H9 (cell line): ENCODE data around the gene ARHGEF16. TPM values are rescaled to one million over a fixed set of nuclear protein-coding genes. Genes with fewer than 3 reads are reported as not detected.

Experiments
- DNase-seq: peaks from one replicate; pipeline ENCODE4 v3.0.0-alpha.2; 2017
- H2AFZ ChIP-seq: one replicate; pipeline ENCODE4 v1.6.1; 2013; ENCODE audit warnings: mild to moderate bottlenecking, low read length, control low read depth, moderate library complexity
- H2AK5ac ChIP-seq: 2 replicates; pipeline ENCODE4 v1.6.1; 2013; ENCODE audit warnings: low read length, control low read depth, mixed read lengths; ENCODE audit not compliant: insufficient read length
- H2BK120ac ChIP-seq: one replicate; pipeline ENCODE4 v1.6.1; 2013; ENCODE audit warnings: low read depth, mild to moderate bottlenecking, low read length, control low read depth, inconsistent platforms; ENCODE audit not compliant: poor library complexity, severe bottlenecking
- H2BK12ac ChIP-seq: 2 replicates; pipeline ENCODE4 v1.6.1; 2013; ENCODE audit warnings: low read length, control low read depth, mixed read lengths, low read depth; ENCODE audit not compliant: insufficient read length
- H2BK15ac ChIP-seq: 2 replicates; pipeline ENCODE4 v1.6.1; 2013; ENCODE audit warnings: low read depth, low read length, control low read depth
- H2BK20ac ChIP-seq: one replicate; pipeline ENCODE4 v1.6.1; 2013; ENCODE audit warnings: low read depth, mild to moderate bottlenecking, low read length, control low read depth, inconsistent platforms; ENCODE audit not compliant: poor library complexity, severe bottlenecking
- H2BK5ac ChIP-seq: 2 replicates; pipeline ENCODE4 v1.6.1; 2013; ENCODE audit warnings: low read length, control low read depth, mixed read lengths; ENCODE audit not compliant: insufficient read length
- H3K14ac ChIP-seq: 2 replicates; pipeline ENCODE4 v1.6.1; 2013; ENCODE audit warnings: low read length, control low read depth; ENCODE audit not compliant: insufficient read depth
- H3K18ac ChIP-seq: 2 replicates; pipeline ENCODE4 v1.6.1; 2013; ENCODE audit warnings: low read depth, mild to moderate bottlenecking, mixed read lengths, low read length, control low read depth; ENCODE audit not compliant: insufficient read length
- H3K23ac ChIP-seq: 2 replicates; pipeline ENCODE4 v1.6.1; 2013; ENCODE audit warnings: low read length, control low read depth, mixed read lengths, low read depth; ENCODE audit not compliant: insufficient read length
- H3K23me2 ChIP-seq: 2 replicates; pipeline ENCODE4 v1.6.1; 2013; ENCODE audit warnings: low read depth, mild to moderate bottlenecking, mixed read lengths, low read length, control low read depth; ENCODE audit not compliant: insufficient read length, poor library complexity, severe bottlenecking
- H3K27ac ChIP-seq: 2 replicates; pipeline ENCODE4 v1.5.1; 2013; ENCODE audit warnings: low read length, control low read depth, mixed read lengths, low read depth; ENCODE audit not compliant: insufficient read length
- H3K27me3 ChIP-seq: 2 replicates; pipeline ENCODE4 v1.6.1; 2013; ENCODE audit warnings: low read length, control low read depth, inconsistent platforms; ENCODE audit not compliant: insufficient read depth
- H3K4ac ChIP-seq: 2 replicates; pipeline ENCODE4 v1.6.1; 2013; ENCODE audit warnings: low read depth, mild to moderate bottlenecking, control low read depth, inconsistent platforms, low read length, moderate library complexity
- H3K4me1 ChIP-seq: 2 replicates; pipeline ENCODE4 v1.6.1; 2013; ENCODE audit warnings: low read length, control low read depth, inconsistent platforms; ENCODE audit not compliant: insufficient read depth
- H3K4me2 ChIP-seq: 2 replicates; pipeline ENCODE4 v1.6.1; 2013; ENCODE audit warnings: low read length, control low read depth, mixed read lengths; ENCODE audit not compliant: insufficient read length, insufficient read depth
- H3K56ac ChIP-seq: 2 replicates; pipeline ENCODE4 v1.6.1; 2013; ENCODE audit warnings: low read depth, mild to moderate bottlenecking, mixed read lengths, low read length, control low read depth; ENCODE audit not compliant: insufficient read length
- H3K79me1 ChIP-seq: 2 replicates; pipeline ENCODE4 v1.6.1; 2013; ENCODE audit warnings: low read depth, mild to moderate bottlenecking, moderate library complexity, low read length, control low read depth, inconsistent platforms; ENCODE audit not compliant: insufficient read depth, poor library complexity, severe bottlenecking
- H3K79me2 ChIP-seq: 2 replicates; pipeline ENCODE4 v1.6.1; 2013; ENCODE audit warnings: low read length, control low read depth, inconsistent platforms; ENCODE audit not compliant: insufficient read depth
- H3K9ac ChIP-seq: 2 replicates; pipeline ENCODE4 v1.6.1; 2013; ENCODE audit warnings: low read length, control low read depth, mixed read lengths; ENCODE audit not compliant: insufficient read length; ENCODE audit errors: extremely low read depth
- H3K9me3 ChIP-seq: one replicate; pipeline ENCODE4 v1.6.1; 2013; ENCODE audit warnings: low read depth, low read length, inconsistent platforms; ENCODE audit not compliant: control insufficient read depth
- H3T11ph ChIP-seq: one replicate; pipeline ENCODE4 v1.6.1; 2013; ENCODE audit warnings: mild to moderate bottlenecking, low read length, control low read depth, inconsistent platforms
- H4K20me1 ChIP-seq: one replicate; pipeline ENCODE4 v1.6.1; 2013; ENCODE audit not compliant: control insufficient read depth, insufficient read length, insufficient read depth
- H4K5ac ChIP-seq: 2 replicates; pipeline ENCODE4 v1.6.1; 2013; ENCODE audit warnings: low read depth, mild to moderate bottlenecking, mixed read lengths, low read length, control low read depth; ENCODE audit not compliant: insufficient read length
- H4K8ac ChIP-seq: replicated peaks from 2 replicates; pipeline ENCODE4 v1.6.1; 2013; ENCODE audit warnings: low read length, control low read depth, mixed read lengths, low read depth; ENCODE audit not compliant: insufficient read length
- H4K91ac ChIP-seq: 2 replicates; pipeline ENCODE4 v1.6.1; 2013; ENCODE audit warnings: low read depth, mild to moderate bottlenecking, moderate library complexity, mixed read lengths, low read length, control low read depth; ENCODE audit not compliant: insufficient read length
- H3K27ac Mint-ChIP-seq, 3 experiments: 2 replicates in 2 of 3; 3 replicates in 1 of 3; pipeline ENCODE4 v1.8.0; 2020 to 2021; ENCODE audit warnings: mixed read lengths in 3 of 3, mild to moderate bottlenecking in 1 of 3, moderate library complexity in 1 of 3
- H3K27me3 Mint-ChIP-seq: 2 replicates; pipeline ENCODE4 v1.8.0; 2021; ENCODE audit warnings: low read depth, mild to moderate bottlenecking, moderate library complexity, mixed read lengths
- H3K36me3 Mint-ChIP-seq, 3 experiments: 2 replicates in 2 of 3; 3 replicates in 1 of 3; pipeline ENCODE4 v1.8.0; 2020 to 2021; ENCODE audit warnings: low read depth in 3 of 3, mixed read lengths in 3 of 3; ENCODE audit not compliant: insufficient read depth in 1 of 3
- H3K4me1 Mint-ChIP-seq, 2 experiments: 2 replicates each; pipeline ENCODE4 v1.8.0; 2020; ENCODE audit warnings: mixed read lengths in 2 of 2
- H3K4me3 Mint-ChIP-seq, 2 experiments: 2 replicates in 1 of 2; 3 replicates in 1 of 2; pipeline ENCODE4 v1.8.0; 2020 to 2021; ENCODE audit warnings: mild to moderate bottlenecking in 2 of 2, mixed read lengths in 2 of 2, moderate library complexity in 1 of 2
- H3K9me3 Mint-ChIP-seq, 2 experiments: 2 replicates in 1 of 2; 3 replicates in 1 of 2; pipeline ENCODE4 v1.8.0; 2020; ENCODE audit warnings: mild to moderate bottlenecking in 2 of 2, mixed read lengths in 2 of 2, moderate library complexity in 1 of 2
- WGBS: extraction: QIAGEN DNeasy Blood & Tissue Kit; methylation state at CpG from one replicate; pipeline ENCODE4 v1.1.7; 2013; ENCODE audit warnings: missing lambda C conversion rate, low lambda C conversion rate, mixed read lengths; ENCODE audit not compliant: insufficient read length; ENCODE audit errors: extremely low coverage; 5-methylcytosine and 5-hydroxymethylcytosine counted together
- total RNA-seq: library from RNA; stranded (reverse); gene quantifications from 2 replicates; pipeline ENCODE4 v1.2.1, GENCODE V29; 2021
- TF ChIP-seq, protein P1 (sequence below): fragments of 200-600 bp; sonication (generic); conservative IDR thresholded peaks from 3 replicates; pipeline ENCODE4 v1.8.0; 2021; ENCODE audit warnings: antibody characterized with exemption, mild to moderate bottlenecking

The ARHGEF16 gene
- total RNA-seq, 1 experiment from 2014 or later, result 48.5 TPM

DNA sequence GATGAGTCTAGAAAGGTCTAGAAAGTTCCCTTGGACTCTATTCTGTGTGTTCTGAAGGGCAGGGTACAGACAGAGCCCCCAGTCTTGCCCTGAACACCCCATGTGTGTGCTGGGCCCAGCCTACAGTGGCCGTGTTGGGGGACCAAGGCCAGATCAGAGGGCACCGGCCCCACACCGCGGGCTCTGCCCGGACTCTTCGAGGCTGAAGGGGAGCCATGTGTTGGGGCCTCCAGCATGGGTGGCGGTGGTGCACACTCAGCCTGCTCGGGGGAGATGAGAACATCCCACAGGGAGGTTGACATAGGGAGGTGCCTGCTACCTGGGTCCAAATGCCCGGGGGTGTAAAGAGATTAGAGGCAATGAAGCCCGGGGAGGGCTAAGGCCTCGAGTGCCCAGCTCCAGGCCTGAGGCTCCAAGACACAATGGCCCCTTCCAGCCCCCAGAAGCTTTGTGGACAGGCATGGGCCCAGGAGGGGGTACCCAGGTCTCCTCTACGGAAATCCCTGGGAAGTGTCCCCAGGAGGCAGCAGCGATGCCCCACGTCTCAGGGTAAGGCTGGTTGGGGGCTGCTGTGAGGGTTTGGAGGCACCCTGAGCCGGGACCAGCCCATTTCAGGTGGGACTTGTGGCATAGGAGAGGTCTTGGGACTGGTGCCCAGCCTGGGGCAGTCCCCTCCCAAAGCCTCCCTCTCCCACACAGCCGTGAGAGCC, 12.1 kb downstream of the ARHGEF16 start:
- Mint-ChIP-seq H3K36me3 (peaks cover 0 to 27% (median 7%) of the 10 kb centered on the region in 3 experiments; a peak in 5 of 7 replicates), H3K27ac (peak overlapping the region in 2 of 3 experiments; percentile 75 to 95; a peak in 3 of 7 replicates), H3K4me3 (no peak overlapping the region), H3K4me1 (peaks cover 7 to 15% of the 10 kb centered on the region in 2 experiments), H3K27me3 (no peaks in the 10 kb centered on the region), H3K9me3 (no peaks in the 10 kb centered on the region)
- H3K79me2 ChIP-seq, result no peaks in the 10 kb centered on the region
- no peaks in the 10 kb centered on the region for H3K27me3 ChIP-seq
- no peak overlapping the region for H2AFZ ChIP-seq
- no peaks in the 10 kb centered on the region for H3K9me3 ChIP-seq
- H3K9ac ChIP-seq, result no peak overlapping the region
- DNase-seq, result no peak
- no peak overlapping the region for H4K91ac ChIP-seq
- H3K23me2 ChIP-seq, result no peaks in the 10 kb centered on the region
- no peak overlapping the region for H3K56ac ChIP-seq
- H4K5ac ChIP-seq, result no peak overlapping the region
- no peak overlapping the region for H3K4me2 ChIP-seq
- H4K8ac ChIP-seq, result no peak overlapping the region
- TF ChIP-seq, protein P1, sequence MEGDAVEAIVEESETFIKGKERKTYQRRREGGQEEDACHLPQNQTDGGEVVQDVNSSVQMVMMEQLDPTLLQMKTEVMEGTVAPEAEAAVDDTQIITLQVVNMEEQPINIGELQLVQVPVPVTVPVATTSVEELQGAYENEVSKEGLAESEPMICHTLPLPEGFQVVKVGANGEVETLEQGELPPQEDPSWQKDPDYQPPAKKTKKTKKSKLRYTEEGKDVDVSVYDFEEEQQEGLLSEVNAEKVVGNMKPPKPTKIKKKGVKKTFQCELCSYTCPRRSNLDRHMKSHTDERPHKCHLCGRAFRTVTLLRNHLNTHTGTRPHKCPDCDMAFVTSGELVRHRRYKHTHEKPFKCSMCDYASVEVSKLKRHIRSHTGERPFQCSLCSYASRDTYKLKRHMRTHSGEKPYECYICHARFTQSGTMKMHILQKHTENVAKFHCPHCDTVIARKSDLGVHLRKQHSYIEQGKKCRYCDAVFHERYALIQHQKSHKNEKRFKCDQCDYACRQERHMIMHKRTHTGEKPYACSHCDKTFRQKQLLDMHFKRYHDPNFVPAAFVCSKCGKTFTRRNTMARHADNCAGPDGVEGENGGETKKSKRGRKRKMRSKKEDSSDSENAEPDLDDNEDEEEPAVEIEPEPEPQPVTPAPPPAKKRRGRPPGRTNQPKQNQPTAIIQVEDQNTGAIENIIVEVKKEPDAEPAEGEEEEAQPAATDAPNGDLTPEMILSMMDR, result no peak
- WGBS, result no CpG with 5 or more reads among the region's 16 CpGs
- no peak overlapping the region for H3K23ac ChIP-seq
- H2BK5ac ChIP-seq, result no peak overlapping the region
- H3K4me1 ChIP-seq, result peaks cover 5% of the 10 kb centered on the region; the same call in 1 of the 2 replicates
- H3T11ph ChIP-seq, result no peak overlapping the region
- no peak overlapping the region for H2BK120ac ChIP-seq
- no peak overlapping the region for H2BK15ac ChIP-seq
- peaks cover 2% of the 10 kb centered on the region for H4K20me1 ChIP-seq
- H2BK12ac ChIP-seq, result no peak overlapping the region
- no peak overlapping the region for H2AK5ac ChIP-seq
- no peak overlapping the region for H3K27ac ChIP-seq
- no peak overlapping the region for H3K18ac ChIP-seq
- H2BK20ac ChIP-seq, result no peak overlapping the region
- no peak overlapping the region for H3K14ac ChIP-seq
- H3K4ac ChIP-seq, result no peak overlapping the region
- no peaks in the 10 kb centered on the region for H3K79me1 ChIP-seq
